Activated naive CD8-positive, alpha-beta T cell treated with anti-CD3 and anti-CD28 coated beads, Interleukin-2, amount 50 U/mL, for 16 hours (primary cell): ENCODE measurements around the gene PLCB4.

Experiments
- DNase-seq: peaks from one replicate; pipeline ENCODE4 v3.0.0-alpha.2; 2020; ENCODE audit warnings: low read depth, low spot score

Gene PLCB4

DNA sequence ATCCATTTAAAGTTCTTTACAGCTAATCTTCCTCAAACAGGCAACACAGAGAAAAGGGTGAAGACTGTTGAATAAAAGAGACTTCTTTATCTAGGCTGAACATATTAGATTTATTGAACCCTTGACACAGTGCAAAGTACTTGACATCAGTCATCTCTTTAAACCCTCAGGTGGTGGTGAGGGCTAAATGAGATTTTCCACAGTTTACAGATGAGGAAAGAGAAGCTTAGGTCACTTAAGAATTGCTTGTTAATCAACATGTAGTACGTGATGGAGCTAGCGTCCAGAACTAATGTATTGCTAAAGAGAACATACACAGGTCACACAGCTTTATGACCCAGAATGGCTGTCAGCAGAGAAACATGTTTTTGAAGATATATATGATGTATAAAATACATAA lies 252.1 kb downstream of the PLCB4 start:
- DNase-seq = no peak

DNA sequence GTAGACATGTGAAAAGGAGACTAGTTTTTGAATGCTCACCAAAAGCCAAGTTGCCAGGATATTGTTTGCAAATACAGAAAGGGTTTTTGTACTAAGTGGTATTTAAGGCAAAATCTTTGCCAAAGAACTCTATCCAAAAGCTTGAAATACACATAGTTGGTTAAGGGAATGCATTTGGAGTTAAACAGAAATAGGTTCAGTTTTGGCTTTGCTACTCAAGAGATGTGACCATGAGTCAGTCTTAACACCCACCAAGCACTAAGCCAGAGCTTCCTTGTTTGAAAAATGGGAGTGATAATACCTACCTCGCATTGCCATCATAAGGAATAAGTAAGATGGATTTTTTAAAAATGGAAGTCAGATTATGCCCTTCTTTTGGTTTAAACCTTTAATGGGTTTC lies 253.8 kb downstream of the PLCB4 start:
- no peak for DNase-seq

DNA sequence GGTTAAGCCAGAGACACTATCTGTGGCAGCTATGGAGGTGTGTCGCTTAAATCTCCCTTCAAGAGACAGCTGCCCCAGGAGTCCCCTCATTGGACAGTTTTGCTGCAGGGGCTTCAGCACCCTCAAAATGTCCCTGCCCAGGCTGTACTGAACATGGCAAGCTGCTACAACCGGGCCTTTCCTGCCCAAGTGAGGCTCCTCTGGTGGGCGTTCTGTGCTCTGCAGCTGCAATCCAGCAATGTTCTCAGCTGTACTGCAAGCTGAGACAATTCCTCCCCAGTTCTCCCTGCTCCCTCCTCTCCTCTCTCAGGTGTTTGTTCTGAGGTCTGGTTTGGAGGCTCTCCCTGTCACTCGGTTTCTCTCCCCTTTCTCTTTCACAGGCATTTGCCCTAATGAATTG lies 254.7 kb downstream of the PLCB4 start:
- DNase-seq = no peak

DNA sequence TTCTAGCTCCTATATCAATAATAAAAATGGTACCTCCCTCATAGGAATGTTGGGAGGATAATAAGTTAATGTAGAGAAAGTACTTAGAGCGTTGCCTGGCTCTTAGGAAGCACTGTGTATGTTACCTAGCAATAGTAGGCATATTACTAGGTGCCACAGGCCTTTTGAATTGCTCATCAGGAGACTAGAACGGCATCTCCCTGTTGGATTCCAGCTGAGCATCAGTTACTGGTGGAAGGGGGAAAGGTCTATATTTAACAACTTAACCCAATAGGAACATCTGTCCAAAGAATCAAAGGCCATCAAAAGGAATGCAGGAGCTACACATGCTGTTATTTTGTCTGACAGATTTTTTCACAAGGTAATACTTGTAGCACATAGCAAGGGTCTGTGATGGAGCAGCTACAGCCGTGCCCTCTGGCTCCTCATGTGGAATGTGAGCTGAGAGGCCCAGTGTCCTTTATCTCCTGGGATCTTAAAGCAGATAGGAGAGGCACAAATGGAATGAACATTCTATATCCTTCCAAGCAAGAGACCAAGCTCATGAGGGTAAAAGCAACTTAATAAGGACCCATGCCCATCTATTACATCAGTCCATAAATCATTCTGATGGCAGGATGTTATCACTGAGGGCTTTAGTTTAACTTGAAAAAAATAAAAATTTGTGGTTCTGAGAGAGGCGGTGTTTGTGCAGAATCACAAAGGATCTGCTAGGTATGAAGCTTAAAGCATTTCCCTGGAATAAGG lies 260.6 kb downstream of the PLCB4 start:
- no peak for DNase-seq

DNA sequence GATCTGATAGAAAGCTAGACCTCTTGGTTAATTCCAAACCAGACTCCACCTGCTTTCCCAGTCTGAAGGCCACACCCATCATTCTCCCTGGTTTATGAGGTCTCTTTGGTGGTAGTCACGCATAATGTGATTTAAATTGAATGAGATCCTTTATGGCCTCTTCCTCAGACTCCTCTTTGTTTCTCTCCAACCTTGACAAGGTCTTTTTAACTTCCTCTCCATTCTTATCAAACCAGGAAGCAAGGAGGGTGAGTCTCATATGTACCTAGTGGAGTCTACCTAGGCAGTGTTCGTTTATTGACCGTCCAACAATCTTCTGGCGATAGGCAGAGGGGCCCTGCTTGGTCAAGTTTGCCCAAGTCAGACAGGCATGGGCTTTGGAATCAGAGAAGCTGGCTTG lies 261.3 kb downstream of the PLCB4 start:
- no peak for DNase-seq

DNA sequence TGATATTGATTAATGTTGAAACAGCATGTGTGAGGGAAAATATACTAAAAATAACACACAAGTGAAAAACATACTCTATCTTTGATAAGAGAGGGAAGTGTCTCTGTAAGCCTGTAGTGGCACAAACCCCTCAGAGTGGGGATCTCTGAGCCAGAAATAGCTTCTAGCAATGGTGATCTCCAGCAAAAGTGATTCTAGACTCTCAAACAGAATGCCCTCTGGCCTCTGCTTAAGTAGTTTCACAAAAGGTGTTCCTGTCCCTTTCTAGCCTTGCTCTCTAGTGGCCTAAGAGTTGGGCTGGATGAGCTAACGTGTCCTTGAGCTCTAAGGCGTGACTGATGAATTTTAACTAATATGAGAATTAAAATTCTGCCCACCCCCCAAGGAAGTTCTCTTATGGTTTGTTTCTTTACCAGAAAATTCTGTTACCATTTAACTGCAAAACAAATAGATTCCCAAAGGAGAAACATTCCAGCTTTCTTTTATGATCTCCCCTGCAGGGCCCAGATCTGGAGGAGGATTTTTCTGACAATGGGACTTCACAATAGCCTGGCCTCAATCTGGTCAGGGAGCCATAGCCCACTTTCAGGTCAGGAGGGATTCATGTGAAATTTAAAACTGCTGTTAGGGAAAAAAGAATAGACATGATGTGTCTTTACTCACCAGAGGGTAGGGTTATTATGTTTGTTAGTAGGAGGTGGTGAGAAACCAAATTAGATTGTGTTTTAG lies 263.0 kb downstream of the PLCB4 start:
- no peak for DNase-seq

DNA sequence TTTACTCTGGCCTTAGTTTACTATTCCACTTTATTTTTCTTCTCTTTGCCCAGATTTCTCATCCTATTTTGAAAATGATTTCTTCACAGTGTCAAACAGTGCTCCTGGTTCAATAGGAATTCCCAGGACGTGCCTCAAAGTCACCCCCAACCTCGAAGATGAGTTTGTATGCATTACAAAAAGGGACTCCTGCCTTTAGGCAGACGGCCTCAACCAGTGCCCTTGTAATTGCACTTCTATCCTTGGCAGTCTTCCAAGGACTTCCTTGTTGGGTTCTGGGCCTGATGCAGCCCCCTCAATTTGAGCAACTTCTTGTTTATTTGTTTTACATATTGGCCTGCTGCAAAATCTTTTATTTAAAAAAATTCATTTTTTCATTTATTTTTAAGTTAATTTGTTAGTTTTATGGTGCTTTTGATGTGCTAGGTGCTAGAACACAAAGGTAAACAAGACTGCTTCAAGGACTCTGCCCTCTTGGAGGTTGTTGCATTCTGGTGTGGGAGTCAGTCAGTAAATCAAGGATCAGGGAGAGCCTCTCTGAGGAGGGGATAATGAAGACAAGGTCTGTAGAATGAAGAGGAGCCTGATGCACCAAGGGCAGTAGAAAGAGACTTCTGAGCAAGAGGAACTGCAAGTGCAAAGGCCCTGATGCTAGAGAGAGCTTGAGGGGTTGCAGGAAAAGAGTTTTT lies 264.0 kb downstream of the PLCB4 start:
- no peak for DNase-seq

DNA sequence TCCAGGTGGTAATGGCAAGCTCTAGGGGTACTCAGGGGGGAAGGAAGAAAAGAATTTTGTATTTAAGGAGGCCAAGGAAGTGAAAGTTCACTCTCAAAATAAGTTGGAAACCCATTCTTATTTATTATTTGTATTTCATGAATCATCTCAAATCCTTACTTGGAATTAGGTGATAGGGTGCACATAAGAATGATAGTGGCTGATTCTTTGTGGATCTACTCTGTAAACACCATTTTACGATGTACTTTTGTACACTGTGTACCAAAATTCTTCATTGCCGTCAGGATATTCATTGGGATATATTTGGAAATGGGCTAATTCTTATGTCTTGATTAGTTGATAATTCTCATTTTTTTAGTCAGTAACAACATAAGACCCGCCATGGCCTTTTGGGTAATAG lies 266.0 kb downstream of the PLCB4 start:
- DNase-seq = no peak

DNA sequence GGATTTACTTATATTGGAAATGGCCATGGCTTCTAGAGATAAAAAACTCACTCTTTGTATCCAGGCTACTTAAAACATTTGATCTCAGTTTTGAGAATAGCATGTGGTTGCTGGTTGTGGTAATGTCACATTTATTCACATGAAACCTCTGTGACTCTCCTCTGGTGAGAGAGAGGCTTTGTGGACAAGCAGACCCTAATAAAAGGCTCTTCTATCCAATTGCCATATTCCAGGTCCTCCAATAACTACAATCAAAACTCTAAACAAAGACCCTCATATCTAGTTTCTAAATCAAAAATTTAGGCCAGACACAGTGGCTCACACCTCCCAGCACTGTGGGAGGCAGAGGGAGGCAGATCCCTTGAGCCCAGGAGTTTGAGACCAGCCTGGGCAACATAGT lies 269.2 kb downstream of the PLCB4 start:
- no peak for DNase-seq

DNA sequence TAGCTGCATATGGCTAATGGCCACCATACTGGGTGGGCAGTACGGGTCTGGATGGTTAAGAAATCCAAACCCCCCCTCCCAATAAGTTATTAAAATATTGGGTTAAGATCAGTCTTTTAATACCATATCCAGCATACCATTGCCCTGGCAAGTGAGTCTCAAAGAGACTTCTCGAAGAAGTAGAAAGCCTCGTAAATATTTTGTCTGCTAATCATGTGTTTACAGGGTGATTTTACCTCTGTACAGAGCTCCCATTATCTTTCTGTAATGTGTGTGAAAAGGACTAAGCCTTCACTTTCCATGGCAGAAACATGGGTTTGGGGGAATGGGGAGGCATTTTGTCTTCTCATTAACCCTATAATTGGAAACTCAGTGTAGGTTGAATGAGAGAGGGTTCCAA lies 270.8 kb downstream of the PLCB4 start:
- no peak for DNase-seq

DNA sequence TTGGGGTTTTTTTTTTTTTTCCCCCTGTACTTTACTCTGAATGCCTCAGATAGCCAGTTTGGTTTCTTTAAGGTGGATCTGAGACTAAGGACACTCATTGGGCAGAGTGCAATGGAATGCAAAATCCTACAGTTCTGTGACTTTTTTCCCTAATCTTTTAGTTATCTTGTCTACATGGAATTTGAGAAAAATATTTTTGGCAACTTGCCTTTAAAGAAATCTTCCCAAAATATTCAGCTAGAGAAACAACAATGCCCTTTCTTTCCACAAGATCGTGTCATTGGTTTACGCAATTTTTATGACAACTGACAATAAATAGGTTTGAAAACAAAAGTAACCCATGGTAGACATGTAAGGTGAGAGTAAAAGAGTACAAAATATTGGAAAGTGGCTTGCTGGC lies 273.8 kb downstream of the PLCB4 start:
- no peak for DNase-seq

DNA sequence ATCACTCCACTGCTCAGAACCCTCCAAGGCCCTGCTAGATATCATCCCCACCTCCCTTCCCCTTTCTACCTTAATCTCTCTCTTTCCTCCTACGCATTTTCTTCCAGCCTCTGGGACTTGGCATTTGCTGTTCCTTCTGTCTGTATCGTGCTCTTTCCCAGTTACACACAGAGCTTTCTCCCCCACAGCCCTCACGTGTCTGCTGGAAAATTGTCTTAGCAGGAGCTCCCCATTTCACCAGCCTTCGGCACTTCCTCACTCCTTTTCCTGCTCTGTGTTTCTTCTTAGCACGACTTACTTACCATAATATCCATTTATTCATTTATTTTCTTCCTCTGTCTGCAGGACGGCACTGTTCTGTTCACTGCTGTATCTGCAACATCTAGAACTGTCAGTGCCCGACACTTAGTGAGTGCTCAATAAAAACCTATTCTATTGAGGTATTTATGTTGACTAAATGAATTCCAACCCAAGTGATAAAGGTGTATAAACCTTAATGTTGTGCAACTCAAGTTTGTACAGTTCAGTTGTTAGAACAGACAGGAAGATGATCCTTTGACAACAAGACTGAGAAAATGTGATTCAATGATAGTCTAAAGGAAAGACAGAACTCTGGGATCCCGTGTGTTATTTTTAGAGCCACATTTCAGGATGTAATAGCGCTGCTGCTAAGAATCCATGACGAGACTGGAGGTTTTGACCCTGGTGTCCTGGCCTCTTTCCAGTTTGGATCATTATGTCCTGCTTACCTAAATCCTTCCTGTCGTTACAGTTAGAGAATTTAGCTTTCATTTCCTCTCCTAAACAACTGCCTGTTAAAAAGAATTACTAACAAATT lies 275.4 kb downstream of the PLCB4 start:
- DNase-seq = no peak

DNA sequence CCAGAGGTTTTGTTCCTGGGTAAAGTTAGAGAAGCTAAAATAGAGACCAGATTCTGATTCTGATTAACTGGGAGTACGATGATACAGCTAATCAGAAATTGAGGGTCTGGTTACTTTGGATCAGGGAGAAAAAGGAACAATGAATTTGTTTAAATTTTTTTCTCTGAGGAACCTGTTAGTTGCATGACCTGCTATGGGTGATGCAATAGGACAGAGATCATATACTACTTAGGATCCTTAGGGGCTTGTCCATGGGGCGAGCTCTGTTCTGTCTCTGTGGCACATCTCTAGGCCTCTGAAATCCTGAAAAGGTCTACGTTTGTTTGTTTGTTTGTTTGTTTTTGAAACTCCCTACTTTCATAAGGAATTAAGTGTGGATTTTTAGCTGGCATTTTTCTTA lies 279.4 kb downstream of the PLCB4 start:
- no peak for DNase-seq

DNA sequence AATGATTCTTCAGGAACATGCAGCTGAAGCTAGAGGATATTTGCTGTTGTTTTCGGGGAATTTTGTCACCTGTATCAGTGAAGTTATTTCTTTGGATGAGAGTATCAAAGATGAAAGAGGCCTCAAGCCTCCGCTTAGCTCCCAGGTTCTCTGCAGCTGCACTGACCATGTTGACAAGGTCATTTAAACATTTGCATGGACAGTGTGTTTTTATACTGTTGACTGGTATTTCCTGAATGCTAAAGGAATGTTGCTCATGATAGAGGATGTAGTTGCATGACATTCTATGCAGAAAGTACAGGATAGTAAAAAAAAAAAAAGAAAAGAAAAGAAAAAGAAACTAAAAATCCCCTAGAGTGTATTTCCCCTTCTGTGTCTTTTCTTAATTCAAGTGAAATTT lies 279.9 kb downstream of the PLCB4 start:
- DNase-seq = no peak

DNA sequence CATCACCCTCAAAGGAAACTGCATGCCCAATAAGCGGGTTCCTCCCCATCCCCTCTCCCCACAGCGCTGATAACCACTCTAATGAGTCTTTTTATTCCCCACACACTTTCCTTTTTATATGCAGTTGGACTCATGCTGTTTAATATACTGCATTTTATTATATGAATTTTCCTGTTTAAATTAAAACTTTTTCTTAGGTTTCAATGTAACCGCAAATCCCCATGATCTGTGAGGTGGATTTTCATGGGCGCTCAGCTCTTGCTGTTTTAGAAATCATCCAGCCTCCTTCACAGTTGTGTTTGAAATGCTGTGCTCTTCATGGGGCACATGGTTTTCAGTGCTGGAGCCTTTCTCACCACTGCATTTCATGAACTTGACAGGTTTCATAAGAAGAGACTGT lies 280.4 kb downstream of the PLCB4 start:
- no peak for DNase-seq

DNA sequence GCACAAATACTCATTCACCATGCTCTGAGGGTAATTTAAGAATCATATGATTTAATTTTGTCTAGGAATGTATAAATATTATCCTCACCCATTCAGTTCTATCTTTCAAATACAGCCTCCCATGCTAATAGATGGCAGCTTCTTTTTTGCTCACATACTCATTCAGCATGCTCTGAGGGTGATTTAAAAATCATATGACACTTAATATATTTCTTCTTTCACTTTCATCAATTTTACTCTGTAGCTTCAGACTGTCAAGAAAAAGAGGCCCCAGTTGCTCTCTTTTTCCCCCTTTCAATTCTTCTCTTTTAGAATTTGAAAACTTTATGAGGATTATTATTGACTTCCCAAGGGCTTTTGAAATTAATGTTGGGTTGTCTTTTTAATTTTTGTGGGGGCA lies 283.9 kb downstream of the PLCB4 start:
- DNase-seq = no peak

DNA sequence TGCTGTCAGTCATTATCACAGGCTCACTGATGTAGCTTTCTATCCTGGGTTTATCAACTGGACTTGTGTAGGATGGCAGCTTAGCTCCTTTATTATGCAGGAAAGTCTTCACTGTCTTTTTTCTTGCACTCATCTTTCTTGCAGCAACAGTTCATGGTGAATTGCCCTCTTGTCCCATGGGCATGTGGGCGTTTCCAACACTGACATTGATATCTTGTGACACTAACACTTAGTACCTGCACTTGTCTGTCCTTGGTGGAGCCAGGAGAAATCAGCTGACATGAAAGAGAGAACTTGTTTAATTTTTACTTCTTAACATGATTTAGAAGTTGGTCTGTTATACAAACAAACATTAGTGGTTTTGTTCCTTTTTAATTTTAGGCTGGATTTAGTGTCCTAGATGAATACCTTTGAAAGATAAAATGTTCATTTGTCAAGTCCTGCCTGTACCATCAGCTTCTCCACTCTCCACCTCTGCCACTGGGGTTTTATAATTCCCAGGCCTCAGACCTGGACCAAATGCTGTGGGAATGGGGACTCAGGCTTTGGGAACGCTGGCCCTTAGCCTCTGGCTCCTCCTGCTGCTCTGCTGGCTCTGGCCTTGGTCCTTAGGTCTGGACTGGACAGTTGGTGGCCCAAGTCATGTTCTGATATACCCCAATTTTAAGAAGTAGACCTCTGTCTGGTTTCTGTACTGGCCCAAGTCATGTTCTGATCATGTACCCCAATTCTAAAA lies 284.5 kb downstream of the PLCB4 start:
- no peak for DNase-seq

DNA sequence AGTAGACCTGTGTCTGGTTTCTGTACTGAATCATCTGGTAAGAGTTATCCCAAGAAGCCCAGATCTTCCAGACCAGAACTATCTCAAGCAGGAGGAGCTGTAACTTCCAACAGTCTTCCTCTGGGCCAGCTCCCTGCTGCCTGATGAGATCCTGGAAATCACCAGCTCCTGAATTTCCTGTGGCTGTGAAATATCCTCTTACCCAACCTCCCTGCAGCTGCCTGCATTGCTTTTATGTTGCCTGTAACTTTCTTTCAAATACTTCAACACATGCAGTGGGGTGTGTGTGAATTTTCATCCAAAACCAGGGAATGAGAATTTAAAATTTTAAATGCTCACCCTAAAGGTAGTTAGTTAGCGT lies 285.0 kb downstream of the PLCB4 start:
- DNase-seq = no peak

DNA sequence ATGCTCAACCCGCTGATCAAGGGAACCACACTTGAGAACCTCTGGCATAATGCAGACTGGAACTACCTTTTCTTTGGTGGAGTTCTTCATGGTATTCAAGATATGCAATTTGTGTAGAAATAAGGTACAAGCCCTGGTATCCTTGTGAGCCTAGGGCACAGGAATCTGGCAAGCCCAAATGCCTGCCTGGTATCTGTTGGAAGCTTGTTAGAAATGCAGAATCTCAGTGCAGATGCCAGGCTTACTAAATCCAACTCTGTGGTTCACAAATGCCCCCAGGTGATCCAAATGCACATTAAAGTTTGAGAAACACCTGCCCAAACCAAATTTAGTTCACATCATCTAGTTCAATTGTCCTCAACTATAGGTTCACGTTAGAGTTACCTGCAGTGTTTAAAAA lies 285.7 kb downstream of the PLCB4 start:
- DNase-seq = no peak

DNA sequence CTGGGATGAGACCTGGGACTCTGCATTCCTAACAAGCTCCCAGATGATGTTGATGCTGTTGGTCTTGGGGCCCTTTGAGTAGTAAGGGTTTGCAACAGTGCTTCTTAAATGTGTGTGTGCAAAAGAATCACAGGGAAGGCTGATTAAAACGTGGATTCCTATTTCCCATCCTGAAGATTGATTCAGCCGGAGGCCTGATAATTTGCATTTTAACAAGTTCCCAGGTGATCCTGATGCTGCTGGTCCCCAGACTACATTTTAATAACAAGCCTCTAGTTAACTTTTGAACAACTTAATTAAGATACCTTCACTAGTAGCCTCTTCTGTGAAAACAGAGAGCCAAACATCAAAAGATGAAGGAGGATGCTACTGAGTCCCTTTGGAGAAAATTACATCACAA lies 289.1 kb downstream of the PLCB4 start:
- DNase-seq = no peak

DNA sequence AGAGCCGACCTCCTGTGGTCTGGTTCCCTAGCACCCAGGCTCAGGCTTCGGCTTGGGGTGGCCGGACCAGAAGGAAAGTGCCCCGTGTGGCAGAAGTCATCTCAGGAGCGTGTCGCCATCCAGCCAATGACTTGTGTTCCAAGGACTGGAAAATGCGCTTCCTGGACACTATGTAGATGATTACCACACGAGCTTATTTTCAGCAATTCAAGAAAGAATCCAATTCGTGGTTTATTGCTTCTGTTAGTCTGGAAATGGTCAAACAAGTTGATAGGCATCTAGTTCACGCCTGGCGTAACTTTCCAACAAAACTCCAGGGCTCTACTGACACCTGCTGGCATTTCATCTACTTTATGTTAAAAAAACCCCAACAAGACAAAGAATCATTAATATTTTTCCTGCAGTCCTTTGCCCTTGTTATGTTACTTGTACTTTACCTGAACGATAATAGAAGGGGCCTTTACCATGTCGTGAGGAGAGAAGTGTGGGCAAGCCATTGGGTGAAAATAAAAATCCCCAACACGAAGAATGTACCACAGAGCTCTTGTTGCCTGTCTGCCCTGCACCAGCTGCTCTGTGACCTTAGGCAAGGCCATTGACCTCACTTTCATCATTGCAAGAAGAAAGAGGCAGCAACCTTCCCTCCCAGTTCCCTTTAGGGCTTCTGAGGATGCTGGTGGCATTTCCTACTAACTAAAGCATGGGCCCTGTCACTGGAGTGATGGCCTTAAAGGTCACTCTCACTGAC lies 290.8 kb downstream of the PLCB4 start:
- no peak for DNase-seq
